Thyroid gland (tissue), 4 donors: ENCODE results near the gene CAPN10.
A peak's percentile ranks its signal among the peaks of the same experiment; 100 is the strongest.

ENCODE experiments used
- POLR2A ChIP-seq, 2 donors: fragments of 450-650 bp; IDR thresholded peaks; one replicate each; pipeline ENCODE4 v1.6.1; 2017; ENCODE audit warnings: antibody characterized with exemption in 2 of 2, mild to moderate bottlenecking in 2 of 2, moderate library complexity in 1 of 2
- TF ChIP-seq, protein P1 (sequence below), 6 experiments: fragments of 200-600 bp in 3 of 6; fragments of 450-650 bp in 3 of 6; sonication (generic) in 3 of 6; IDR thresholded peaks; one replicate each; pipeline ENCODE4 v1.5.1; 2016 to 2019; ENCODE audit warnings: antibody characterized with exemption in 6 of 6, mild to moderate bottlenecking in 2 of 6, inconsistent platforms in 1 of 6, moderate library complexity in 1 of 6

DNA sequence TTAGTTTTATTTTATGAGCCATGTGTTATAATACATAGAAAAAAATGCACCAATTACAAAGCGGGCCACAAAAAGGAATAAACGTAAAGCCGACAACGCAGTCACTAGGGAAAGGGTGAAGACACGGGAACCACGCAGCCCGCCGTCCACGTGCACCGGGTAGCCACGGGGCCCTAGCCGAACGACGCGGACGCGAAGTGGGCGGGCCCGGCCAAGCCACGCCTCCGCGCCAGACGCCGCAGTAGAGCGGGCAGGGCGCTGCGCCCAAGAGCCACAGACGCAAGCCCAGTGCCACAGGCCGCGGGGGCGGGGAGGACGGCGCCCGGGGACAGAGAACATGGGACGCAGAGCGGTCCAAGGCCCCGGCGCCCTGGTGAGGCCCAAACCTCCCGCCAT, 26.5 kb upstream of the CAPN10 start, which contains the start of gene DUSP28:
- TF ChIP-seq, protein P1, sequence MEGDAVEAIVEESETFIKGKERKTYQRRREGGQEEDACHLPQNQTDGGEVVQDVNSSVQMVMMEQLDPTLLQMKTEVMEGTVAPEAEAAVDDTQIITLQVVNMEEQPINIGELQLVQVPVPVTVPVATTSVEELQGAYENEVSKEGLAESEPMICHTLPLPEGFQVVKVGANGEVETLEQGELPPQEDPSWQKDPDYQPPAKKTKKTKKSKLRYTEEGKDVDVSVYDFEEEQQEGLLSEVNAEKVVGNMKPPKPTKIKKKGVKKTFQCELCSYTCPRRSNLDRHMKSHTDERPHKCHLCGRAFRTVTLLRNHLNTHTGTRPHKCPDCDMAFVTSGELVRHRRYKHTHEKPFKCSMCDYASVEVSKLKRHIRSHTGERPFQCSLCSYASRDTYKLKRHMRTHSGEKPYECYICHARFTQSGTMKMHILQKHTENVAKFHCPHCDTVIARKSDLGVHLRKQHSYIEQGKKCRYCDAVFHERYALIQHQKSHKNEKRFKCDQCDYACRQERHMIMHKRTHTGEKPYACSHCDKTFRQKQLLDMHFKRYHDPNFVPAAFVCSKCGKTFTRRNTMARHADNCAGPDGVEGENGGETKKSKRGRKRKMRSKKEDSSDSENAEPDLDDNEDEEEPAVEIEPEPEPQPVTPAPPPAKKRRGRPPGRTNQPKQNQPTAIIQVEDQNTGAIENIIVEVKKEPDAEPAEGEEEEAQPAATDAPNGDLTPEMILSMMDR (IDR thresholded peaks at IDR 0.05): no peak
- TF ChIP-seq POLR2A (IDR thresholded peaks at IDR 0.05): peak; percentile 63 to 90
